Colonic mucosa (tissue), 4 donors: ENCODE data around the gene ADRA2C. TPM values are rescaled to one million over a fixed set of nuclear protein-coding genes. Genes with fewer than 3 reads are reported as not detected.

Experiments used
- DNase-seq: peaks from one replicate; pipeline ENCODE4 v3.0.0-alpha.2; 2020
- H3K27ac ChIP-seq: fragments of 200-600 bp; one replicate; pipeline ENCODE4 v1.8.0; 2021
- H3K27me3 ChIP-seq: fragments of 200-600 bp; one replicate; pipeline ENCODE4 v1.8.0; 2021
- H3K36me3 ChIP-seq: fragments of 200-600 bp; one replicate; pipeline ENCODE4 v1.8.0; 2021
- H3K4me1 ChIP-seq: fragments of 200-600 bp; one replicate; pipeline ENCODE4 v1.8.0; 2021; ENCODE audit warnings: mild to moderate bottlenecking
- H3K4me3 ChIP-seq: fragments of 200-600 bp; one replicate; pipeline ENCODE4 v1.8.0; 2021
- H3K9ac ChIP-seq, 2 donors: one replicate each; pipeline ENCODE4 v1.7.0; 2013; ENCODE audit warnings: control low read depth in 2 of 2, low read depth in 2 of 2, low read length in 2 of 2
- H3K9me3 ChIP-seq: fragments of 200-600 bp; one replicate; pipeline ENCODE4 v1.8.0; 2021
- intact Hi-C: fragments of 100-400 bp; cut with DNase I; formaldehyde crosslinking; loops from one replicate; pipeline ENCODE4 v1.14.1; 2022
- total RNA-seq, 2 donors: library from RNA; stranded (reverse); fragmentation: NEBNext Ultra II Directional in 1 of 2; extraction: Animal tissue kit (Norgen Biotek cat#: 25700) in 1 of 2; gene quantifications; one replicate each; pipeline ENCODE4 v1.2.1, GENCODE V29; 2021
- TF ChIP-seq, protein P1 (sequence below): fragments of 200-600 bp; IDR thresholded peaks from one replicate; pipeline ENCODE4 v1.8.0; 2022; ENCODE audit warnings: antibody characterized with exemption, mild to moderate bottlenecking
- donor health status: healthy.
- donor health status: DM: no; HTN: no; CAD: no.
- donor health status: DM: no; HTN: no; CAD: no.

Gene ADRA2C
- total RNA-seq, 2 donors from 2014 or later = 0.61 to 0.69 TPM

- peaks cover 8% of the 10 kb centered on the region for H3K27me3 ChIP-seq
- H3K9ac ChIP-seq = no peak overlapping the region
- TF ChIP-seq, protein P1, sequence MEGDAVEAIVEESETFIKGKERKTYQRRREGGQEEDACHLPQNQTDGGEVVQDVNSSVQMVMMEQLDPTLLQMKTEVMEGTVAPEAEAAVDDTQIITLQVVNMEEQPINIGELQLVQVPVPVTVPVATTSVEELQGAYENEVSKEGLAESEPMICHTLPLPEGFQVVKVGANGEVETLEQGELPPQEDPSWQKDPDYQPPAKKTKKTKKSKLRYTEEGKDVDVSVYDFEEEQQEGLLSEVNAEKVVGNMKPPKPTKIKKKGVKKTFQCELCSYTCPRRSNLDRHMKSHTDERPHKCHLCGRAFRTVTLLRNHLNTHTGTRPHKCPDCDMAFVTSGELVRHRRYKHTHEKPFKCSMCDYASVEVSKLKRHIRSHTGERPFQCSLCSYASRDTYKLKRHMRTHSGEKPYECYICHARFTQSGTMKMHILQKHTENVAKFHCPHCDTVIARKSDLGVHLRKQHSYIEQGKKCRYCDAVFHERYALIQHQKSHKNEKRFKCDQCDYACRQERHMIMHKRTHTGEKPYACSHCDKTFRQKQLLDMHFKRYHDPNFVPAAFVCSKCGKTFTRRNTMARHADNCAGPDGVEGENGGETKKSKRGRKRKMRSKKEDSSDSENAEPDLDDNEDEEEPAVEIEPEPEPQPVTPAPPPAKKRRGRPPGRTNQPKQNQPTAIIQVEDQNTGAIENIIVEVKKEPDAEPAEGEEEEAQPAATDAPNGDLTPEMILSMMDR = no peak
- no peaks in the 10 kb centered on the region for H3K4me1 ChIP-seq
- no peaks in the 10 kb centered on the region for H3K9me3 ChIP-seq
- no peak for DNase-seq
- H3K27ac ChIP-seq = no peak overlapping the region
- H3K36me3 ChIP-seq = no peaks in the 10 kb centered on the region
- intact Hi-C loops = no loop called here
- H3K4me3 ChIP-seq = no peak overlapping the region
Measured at GRCh38 chr4:3723232-3723642, 42.9 kb upstream of the ADRA2C start.

DNA sequence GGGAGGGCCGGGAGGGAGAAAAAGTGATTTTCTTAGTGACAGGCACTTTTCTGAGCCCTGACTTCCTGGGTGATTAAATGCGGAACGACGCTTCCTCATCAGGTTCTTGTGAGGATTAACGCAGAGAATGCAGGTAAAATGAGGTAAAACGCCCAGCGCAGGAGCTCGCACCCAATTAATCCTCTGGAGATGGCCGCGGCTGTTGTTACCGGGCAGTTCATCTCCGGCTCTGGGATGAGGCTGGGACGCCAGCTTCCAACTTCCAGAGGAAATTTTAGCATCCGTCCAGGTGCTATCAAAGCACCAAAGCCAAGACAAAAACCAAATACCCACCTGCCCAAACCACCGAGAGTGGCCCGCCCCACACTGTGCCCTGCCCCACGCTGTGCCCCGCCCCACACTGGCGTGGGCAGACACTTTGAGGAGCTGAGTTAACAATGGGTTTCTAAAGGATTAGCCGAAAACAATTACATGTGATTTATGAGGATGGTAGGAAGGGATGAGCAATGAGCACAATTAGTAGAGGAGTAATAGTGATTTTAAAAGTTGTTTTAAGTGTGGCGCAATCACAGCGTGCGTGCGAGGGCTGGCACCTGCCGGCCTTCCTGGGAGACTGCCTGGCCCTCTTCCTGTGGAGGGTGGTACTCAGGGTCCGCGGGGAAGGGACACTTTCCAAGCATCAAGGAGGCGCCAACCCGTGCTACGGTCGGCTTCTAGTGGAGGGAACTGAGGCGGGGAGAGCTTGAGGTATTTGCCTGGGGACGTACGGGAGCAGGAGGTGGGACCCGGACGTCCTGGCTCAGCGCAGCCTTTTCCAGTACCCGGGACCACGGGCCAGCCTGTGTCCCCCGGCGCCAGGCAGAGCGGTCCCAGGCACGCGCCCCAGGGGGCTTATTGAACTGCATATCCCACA lies 41.6 kb upstream of the ADRA2C start:
- Histone ChIP-seq H3K9me3 (no peaks in the 10 kb centered on the region), H3K27me3 (peaks cover 8% of the 10 kb centered on the region), H3K4me3 (no peak overlapping the region), H3K9ac (no peak overlapping the region), H3K4me1 (no peaks in the 10 kb centered on the region), H3K27ac (no peak overlapping the region), H3K36me3 (no peaks in the 10 kb centered on the region)
- intact Hi-C loops = no loop called here
- no peak for DNase-seq
- TF ChIP-seq, protein P1 = no peak

- TF ChIP-seq, protein P1 = no peak
- Histone ChIP-seq H3K9ac (no peak overlapping the region), H3K27ac (no peak overlapping the region), H3K36me3 (no peaks in the 10 kb centered on the region), H3K4me3 (no peak overlapping the region), H3K27me3 (peaks cover 8% of the 10 kb centered on the region), H3K9me3 (no peaks in the 10 kb centered on the region), H3K4me1 (no peaks in the 10 kb centered on the region)
- DNase-seq = no peak
- intact Hi-C loops = no loop called here
Measured at GRCh38 chr4:3725936-3726870, 40.0 kb upstream of the ADRA2C start.

GRCh38 chr4:3727847-3728469 lies 38.2 kb upstream of the ADRA2C start:
- peaks cover 8% of the 10 kb centered on the region for H3K27me3 ChIP-seq
- H3K4me3 ChIP-seq = no peak overlapping the region
- intact Hi-C loops = no loop called here

More at GRCh38 chr4:3727847-3728469, 38.2 kb upstream of the ADRA2C start:
- no peaks in the 10 kb centered on the region for H3K9me3 ChIP-seq
- H3K27ac ChIP-seq = no peak overlapping the region
- no peak for DNase-seq
- TF ChIP-seq, protein P1 = no peak
- no peak overlapping the region for H3K9ac ChIP-seq
- H3K36me3 ChIP-seq = no peaks in the 10 kb centered on the region
- H3K4me1 ChIP-seq = no peaks in the 10 kb centered on the region
